ENCODE data around the gene KLHDC10. TPM values are rescaled to one million over a fixed set of nuclear protein-coding genes. Genes with fewer than 3 reads are reported as not detected.
"Not testable (repeated sequence)": the region's sequence is repeated elsewhere in the genome, so short reads cannot be mapped to it uniquely, and the experiment has no call there.

KLHDC10 gene
- total RNA-seq, 1 donor from 2014 or later: 77.9 TPM

DNA sequence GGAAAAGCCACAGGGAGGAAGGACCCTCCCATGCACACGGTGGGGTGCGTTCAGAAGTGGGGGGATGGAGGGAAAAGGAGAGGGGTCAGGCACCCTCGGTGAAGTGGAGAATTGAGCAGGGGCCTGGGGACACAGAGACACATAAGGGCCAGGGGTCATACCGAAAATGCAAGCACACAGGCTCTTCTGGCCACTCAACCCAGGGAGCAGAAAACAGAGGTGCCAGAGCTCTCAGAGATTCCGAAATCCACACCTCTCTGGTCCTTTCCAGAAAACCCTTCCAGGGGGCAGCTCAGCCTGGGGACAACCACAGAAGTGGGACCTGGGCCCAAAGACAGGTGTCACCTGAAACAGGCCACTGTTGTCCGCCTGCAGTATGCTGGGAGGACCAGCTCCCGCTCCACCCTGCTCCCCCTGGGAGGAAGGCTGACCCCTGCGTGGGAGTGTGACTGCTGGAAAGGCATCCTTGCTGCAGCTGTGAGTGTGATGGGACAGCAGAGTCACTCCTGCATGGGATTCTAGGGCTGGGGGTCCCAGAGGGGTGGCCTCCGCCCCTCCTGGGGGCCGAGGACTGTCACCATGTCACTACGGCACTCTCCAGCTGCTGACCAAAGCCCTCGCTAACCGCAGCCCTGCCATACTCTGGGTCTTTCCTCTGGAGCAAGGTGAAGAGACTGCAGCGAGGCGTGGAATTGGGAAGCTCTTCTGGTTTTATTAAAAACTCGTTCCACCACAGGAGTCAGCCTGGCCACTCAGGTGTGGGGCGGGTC, 71.7 kb downstream of the KLHDC10 start:
- DNase-seq: no peak

GRCh38 chr7:130142654-130143333, 72.5 kb downstream of the KLHDC10 start:
- DNase-seq: no peak

DNA sequence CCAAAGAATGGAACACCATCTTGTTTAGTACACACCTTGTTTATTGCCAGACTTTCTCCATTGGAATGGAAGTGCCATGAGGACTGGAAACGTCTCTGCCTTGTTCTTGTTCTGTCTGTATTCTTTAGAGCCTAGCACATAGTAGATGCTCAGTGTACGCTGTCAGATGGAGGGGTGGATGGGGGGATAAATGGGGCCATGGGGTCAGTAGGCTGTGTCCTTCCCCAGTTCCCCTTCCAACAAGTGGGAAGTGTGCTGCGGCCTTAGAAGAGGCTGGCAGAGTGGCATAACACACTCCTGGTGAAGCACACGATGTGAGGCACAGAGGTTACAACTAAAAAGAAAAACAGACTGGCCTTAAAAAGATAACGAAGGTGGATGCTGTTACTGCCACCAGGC, 73.0 kb downstream of the KLHDC10 start:
- no peak for DNase-seq

DNA sequence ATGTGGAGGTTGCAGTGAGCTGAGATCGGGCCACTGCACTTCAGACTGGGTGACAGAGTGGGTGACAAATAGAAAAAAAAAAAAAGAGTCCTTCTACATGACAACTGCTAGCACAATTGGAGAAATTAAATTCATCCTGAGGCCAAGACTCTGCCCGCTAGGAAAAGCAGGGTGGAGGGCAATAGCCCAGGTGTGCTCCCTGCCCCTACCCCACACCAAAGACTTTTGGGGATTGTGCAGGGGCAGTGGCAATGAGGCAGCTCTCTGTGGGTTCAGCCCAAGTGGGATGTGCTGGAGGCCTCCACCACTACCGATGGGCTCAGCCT, 73.6 kb downstream of the KLHDC10 start:
- no peak for DNase-seq

- DNase-seq: peak; percentile 79
Measured at GRCh38 chr7:130144312-130145171, 74.2 kb downstream of the KLHDC10 start.

GRCh38 chr7:130145424-130146100, 75.2 kb downstream of the KLHDC10 start:
- DNase-seq: no peak

DNA sequence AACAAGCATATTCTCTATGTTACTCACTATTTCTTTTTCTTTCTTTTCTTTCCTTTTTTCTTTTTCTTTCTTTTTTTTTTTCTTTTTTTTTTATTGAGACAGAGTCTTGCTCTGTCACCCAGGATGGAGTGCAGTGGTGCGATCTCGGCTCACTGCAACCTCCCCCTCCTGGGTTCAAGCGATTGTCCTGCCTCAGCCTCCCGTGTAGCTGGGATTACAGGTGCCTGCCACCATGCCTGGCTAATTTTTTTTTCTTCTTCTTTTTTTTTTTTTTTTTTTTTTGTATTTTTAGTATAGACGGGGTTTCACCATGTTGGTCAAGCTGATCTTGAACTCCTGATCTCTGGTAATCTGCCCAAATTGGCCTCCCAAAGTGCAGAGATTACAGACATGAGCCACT, 75.8 kb downstream of the KLHDC10 start:
- DNase-seq: not testable (repeated sequence)

- no peak for DNase-seq
Measured at GRCh38 chr7:130146693-130147405, 76.5 kb downstream of the KLHDC10 start.

DNA sequence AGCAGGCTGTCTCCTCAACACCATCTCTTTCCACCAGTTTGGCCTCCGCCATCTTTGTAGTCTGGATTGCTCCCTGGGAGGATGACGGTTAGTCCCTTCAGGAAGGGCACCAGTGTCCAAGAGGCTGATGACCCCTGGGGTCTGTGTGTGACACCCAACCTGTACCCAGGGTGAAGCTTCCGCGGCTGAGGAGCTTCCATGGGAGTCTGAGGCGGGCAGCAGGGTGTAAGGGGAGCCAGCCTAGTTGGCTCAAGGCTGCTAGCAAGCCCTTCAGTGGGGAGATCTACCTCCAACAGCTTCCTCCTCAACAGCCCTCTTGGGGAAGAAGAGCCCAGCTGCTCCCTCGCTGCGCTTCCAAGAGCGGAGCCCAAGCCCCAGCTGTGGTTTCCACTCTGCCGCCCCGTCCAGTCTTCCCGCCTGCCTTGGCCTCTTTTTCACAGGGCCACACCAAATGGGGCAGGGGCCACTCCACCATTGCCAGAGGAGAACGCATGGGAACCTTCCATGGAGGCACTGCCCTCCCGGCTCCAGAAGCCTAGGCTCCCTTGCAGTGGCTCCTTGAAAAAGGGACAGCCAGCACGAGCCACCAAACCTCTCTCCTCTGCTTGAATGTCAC, 77.5 kb downstream of the KLHDC10 start:
- no peak for DNase-seq

- DNase-seq: peak; percentile 81
Measured at GRCh38 chr7:130148561-130148960, 78.2 kb downstream of the KLHDC10 start.

DNA sequence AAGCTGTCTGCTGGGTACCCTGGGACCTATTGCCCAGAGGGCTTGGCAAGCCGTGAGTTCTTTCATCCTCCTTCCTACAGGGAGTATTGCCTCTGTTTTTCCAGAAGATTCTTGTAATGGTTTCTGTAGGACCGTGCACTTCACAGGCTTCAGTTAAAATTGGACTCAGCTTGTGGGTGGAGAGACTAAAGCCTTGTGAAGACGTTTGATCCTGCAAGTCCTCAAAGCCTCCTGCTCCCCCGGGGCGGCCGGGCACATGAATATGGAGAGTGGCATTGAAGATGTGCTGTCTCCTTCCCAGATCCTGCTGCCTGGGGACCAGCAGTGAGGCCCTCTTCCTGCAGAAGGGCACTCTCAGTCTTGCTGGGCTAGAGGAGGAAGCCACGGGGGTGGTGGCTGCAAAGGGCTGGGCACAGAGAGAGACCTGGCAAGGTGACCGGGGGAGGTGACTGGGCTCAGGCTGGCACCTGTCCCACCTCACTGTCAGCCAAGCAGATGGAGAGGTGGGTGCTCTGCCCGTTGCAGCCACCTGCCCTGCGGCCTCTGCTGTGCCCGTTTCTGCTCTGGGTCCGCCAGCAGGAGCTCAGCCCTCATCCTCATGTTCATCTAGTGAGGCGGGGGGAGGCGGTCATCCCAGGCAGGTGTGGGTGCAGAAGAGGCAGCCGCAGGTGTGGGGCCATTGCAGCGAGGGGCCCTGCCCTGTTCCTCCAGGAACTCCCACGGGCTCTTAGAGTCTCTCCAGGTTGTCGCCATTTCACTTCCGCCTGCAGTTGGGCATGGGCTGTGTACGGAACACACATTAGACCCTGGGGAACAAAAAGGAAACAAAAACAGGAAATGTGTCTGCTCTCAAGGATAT, 79.2 kb downstream of the KLHDC10 start:
- DNase-seq: no peak

DNA sequence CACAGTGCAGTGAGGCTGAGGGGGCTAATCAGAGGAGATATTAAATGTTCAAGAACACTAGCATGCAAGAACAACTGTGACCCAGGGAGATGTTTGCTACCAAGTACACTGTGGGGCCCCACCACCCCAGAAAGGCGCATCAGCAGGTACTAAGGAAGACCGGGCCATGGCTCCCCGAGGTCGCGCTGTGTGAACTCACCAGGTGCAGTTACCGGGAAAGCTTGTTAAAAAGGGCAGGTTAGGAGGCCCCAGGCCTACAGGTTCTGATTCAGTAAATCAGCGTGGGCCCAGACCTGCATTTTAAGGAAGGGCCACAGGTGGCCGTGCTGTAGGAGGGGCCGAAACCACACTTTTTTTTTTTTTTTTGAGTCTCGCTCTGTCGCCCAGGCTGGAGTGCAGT, 80.3 kb downstream of the KLHDC10 start:
- no peak for DNase-seq

- no peak for DNase-seq
Measured at GRCh38 chr7:130151591-130152492, 81.5 kb downstream of the KLHDC10 start.

GRCh38 chr7:130152493-130153210, 82.3 kb downstream of the KLHDC10 start:
- DNase-seq: peak; percentile 59

DNA sequence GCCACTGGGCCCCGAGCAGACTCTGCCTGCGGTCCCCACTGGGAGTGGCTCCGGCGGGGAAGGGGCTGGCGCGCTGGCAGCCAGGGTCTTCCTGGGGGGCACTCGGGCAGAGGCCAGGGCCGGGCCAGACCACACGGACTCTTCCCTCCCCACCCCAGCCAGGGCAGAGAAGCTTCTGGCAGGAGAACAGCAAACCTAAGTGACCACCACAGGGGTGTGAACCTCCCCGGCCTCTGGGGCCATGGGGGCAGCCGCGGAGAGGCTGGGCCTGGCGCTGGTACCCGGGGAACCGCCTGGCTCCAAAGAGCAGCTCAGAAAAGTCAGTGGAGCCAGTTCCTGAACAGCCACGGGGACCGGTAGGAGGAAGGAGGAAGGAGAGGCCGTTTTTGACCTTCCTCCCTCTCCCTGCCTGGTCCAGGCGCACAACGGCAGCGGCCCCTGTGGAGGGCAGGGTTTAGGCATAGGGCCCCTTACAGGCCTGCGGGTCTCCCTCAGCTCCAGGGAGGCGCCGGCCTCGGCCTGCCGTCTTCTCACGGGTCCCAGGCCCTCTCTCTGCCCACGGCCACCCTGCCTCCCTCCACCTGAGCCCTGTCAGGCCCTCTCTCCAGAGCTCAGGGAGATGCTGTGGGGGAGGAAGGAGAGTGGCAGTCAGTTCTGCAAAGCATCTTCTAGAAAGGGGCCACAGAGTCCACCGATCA, 83.0 kb downstream of the KLHDC10 start:
- DNase-seq: no peak

GRCh38 chr7:130154131-130154500, 83.8 kb downstream of the KLHDC10 start:
- no peak for DNase-seq

GRCh38 chr7:130154501-130155317, 84.4 kb downstream of the KLHDC10 start:
- DNase-seq: peak; percentile 95

Data from tongue (tissue), 2 donors.